Measurements from ENCODE around the gene GOLGA8B.
"Not testable (repeated sequence)": the region's sequence is repeated elsewhere in the genome, so short reads cannot be mapped to it uniquely, and the experiment has no call there.

GRCh38 chr15:34554716-34555115 is 28.7 kb downstream of the GOLGA8B start:
- not testable (repeated sequence) for TF ChIP-seq CTCF (IDR thresholded peaks at IDR 0.05; ENCODE audit: borderline replicate concordance, extremely low read depth, low read length, poor library complexity, severe bottlenecking); EZH2 (IDR thresholded peaks at IDR 0.05; ENCODE audit: borderline replicate concordance, low read depth, low read length, severe bottlenecking)
